COLO668 (cell line): ENCODE data around the gene ERN1.
"Not testable (repeated sequence)": the region's sequence is repeated elsewhere in the genome, so short reads cannot be mapped to it uniquely, and the experiment has no call there.

Source experiments
- DNase-seq: peaks from one replicate; lab custom pipeline; 2025; ENCODE audit not compliant: unreplicated experiment; lab: John Stamatoyannopoulos, UW

The ERN1 gene

DNA sequence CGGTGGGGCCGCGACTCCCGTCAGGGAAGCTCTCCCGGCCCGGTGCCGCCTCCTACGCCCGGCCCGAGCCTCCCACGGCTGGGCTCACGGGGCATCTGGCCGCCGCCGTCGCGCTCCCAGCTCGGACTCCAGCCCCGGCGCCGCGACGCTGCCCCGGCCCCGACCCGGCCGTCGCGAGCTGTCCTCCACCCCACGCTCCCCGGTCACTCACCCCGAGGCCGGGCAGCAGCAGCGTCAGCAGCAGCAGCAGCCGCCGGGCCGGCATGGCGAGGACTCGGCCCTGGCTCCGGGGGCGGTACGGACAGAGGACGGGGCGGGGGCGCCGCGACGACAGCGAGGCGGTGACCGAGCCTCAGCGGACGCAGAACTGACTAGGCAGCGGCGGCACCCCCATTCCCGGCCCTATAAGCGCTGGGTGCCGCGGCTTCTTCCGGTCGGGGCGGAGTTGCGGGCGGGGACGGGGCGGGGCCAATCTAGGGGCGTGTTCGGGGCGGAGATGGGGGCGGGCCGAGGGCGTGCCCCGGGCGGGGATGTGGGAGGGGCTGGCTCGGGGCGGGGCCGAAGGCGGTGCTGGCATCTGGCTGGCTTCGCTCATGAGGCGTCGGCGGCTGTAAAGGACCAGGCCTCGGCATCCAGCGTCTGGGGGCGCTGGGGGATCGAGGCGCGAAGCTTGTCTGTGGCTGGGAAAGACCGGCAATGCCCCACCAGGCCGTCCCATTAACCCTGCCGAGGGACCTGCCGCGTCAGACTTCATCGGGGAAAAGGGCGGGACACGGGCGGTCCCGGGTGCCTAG, at the start of gene ERN1:
TSS of gene ERN1 (minus strand) at position 380 of the 794 bp plus-strand sequence. CDS start at position 265, 115 bp downstream.
- DNase-seq = peak; percentile 82

DNA sequence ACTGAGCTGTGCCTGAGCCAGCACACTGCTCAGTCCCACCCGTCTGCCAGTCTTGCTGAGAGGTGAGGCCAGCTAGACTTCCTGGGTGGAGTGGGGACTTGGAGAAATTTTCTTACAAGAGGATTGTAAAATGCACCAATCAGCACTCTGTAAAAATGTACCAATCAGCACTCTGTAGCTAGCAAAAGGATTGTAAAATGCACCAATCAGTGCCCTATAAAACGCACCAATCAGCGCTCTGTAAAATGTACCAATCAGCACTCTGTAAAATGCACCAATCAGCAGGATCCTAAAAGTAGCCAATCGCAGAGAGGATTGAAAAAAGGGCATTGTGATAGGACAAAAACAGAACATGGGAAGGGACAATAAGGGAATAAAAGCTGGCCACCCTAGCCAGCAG, 49.1 kb upstream of the ERN1 start:
- not testable (repeated sequence) for DNase-seq

DNA sequence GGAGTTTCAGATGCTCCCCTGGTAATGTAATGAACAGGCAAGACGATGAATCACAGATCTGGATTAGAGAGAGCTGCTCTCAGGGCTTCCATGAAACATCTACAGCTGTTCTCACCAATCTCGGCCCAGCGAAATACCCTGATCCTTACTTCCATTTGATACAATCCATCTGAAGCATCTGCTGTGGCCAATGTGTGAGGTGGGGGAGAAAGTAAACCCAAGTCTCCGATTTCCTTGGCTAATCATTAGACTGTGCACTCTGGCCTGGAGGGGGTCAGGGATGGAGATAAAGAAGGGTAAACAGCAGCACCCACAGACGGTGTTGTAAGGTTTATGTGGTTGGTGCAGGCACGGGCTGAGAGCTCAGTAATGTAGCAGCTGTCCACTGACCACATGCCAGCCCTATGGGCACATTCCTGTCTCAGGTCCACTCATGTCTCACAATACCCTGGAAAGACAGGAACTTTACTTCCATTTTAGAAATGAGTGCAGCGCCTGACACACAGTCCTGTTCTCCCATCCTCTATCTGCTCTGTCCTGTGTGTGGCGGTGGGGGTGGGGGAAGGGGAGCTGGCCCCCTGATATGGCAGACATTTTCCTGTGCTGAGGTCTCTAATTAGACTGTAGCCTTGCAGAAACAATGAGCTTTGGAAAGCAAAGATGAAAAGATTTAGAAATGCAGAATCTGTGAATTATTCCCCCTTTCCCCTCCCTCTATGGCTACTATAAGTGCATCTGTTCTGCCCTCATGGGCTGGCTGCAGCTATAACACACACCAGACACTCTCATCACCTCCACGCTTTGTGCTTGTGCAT, 48.3 kb upstream of the ERN1 start:
- DNase-seq = no peak

DNA sequence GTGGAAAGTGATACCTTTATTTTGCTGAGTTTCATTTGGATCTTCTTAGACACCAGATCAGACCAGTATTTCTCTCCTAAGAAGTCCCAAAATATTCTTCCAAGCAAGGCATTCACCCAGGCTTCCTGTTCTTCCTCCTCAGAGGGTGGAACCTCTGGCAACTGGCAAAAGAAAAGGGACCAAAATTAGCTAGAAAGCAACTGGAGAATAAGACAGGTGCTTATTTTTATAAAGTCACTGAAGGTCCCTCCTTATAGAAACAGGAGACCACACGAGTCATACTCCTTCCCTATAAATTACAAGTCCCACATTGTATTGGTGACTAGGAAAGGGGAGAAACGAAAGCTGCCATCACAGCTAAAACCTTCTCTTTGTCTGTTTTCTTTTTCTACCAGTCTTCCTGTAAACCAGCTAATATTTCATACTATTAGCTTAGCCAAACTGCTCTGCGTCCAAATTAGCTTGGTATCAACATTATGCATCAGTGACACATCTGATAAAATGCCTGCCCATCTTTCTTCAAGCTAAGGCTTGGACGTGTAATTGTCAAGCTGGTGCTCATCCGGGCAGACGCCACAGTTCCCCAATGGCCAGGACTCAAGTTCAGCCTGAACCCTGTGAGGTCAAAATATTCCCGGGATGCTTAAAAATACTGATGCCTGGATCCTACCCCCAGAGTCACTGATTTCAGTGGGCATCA, 47.5 kb upstream of the ERN1 start:
- no peak for DNase-seq

DNA sequence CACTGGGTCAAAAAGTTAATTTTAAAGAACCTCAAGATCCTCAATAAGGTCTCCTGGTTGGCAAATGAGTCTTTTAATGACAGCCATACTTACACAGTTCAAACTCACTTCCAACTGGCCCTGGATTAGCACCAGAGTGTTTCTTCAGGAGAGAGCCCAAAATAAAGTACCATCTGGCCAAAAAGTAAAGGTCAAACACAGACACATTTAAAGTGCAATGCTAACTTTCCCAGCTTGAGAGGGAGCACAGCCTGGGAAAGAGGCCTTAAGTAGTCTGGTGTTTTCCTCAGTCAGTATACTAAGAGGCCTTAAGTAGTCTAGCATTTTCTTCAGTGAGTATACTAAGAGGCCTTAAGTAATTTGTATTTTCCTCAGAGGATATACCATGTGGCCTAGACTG, 46.6 kb upstream of the ERN1 start:
- DNase-seq = no peak

DNA sequence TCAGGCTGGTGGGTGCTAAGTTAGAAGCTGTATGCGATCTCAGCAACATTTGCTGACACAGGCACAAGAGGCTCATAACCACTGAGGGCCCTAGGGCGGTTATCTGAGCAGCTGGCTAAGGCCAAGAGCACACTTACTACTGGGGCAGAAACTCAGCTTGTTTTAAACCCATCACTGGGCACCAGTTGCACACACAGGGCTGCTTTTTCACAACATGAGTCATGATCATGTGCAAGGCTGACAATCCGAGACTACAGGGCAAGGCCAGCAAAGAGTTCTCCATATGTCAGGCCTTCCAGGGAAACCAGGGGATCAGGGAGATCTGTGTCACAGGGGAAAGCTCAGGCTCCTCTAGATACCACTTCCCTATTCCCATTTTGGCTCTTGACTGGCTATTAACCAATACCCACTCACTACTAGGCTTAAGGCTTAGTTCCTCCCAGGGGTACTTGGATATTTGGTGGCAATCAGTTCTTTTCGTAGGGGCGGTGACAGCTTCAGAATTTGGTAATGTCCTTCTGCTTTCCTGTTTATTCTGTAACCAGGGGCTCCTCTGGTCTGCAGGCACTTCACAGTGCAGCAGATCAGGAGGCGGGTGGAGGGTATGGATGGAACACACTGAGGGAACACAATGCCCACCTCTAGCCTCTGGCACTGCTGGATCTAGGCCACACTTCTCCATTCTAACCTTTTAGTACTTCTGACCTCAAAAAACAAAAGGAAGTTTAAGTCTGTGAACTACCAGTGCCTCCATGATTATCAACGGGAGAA, 44.9 kb upstream of the ERN1 start:
- DNase-seq = no peak

DNA sequence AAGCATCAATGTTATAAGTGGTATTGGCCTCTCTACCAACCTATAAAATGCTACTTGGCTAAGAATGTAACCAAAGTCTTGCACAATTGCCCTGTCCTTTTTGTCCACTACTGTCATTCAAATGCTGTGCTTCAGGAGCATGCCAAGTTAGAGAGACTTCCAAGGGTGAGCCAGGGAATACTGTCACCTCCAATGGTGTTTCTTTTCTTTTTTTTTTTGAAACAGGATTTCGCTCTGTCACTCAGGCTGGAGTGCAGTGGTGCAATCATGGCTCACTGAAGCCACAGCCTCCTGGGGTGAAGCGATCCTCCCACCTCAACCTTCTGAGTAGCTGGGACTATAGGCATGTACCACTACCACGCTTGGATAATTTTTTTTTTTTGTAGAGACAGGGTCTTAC, 43.7 kb upstream of the ERN1 start:
- no peak for DNase-seq

DNA sequence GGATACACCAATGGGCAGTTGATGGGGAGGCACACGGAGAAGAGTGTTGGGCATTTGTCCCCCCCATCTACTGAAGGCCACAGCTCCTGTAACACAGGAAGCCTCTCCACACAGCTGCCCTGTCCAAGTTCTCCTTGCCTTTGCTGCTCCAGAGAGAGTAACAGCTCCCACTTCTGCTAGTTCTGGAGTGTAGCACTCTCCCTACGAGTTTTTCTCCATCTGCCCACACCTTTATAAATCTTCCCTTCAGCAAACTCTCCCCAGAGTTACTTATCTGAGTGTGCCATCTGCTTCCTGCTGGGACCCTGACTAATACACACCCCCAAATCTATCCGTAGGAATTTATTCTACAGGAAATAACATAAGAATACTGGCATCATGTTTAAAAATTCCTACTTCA, 42.6 kb upstream of the ERN1 start:
- no peak for DNase-seq

DNA sequence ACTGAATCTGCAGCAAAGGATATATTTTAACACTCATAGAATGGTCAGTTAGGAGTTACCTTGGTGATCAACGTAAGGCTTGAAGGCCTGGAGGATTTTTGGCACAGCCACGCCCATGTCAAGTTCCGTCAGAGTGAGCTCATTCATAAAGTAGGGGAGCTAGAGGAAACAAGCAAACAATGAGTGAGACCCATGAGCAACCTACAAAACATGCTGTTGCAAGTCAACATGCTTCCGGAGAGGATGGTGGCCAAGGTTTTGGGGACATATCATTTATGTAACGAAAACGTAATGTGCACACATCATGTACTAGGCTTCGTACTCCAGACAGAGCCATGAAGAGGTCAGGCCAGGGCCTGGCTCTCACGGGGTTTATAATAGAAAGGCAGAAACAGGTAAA, 41.1 kb upstream of the ERN1 start:
- DNase-seq = no peak

DNA sequence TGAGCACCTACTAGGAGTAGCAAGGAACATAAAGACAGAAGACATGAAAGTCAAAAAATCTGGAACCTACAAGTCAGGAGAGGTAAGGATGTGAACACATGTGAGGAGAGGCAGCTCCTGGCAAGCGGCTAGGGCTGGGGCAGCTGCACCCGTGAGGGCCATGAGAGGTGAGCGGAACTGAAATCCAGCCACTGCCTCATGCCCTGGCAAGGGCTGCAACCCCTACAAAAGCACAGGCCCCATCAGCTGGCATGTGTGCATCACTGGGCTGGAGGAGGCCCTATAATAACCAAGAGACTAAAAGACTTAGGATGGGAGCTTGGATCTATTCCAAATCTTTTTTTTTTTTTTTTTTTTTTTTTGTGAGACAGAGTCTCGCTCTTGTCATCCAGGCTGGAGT, 40.3 kb upstream of the ERN1 start:
- DNase-seq = no peak

DNA sequence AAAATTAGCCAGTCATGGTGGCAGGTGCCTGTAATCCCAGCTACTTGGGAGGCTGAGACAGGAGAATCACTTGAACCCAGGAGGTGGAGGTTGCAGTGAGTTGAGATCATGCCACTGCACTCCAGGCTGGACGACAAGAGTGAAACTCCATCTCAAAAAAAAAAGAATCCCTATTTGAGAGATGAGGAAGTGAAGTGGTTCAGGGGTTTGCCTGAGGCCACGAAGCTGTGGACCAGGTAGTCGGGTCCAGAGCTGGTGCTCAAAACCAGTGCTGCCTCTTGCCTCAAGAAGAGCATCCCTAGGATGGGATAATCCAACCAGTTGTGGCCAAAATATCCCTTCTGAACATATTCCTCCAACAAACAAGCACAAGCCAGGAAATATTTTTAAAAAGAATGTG, 37.7 kb upstream of the ERN1 start:
- DNase-seq = not testable (repeated sequence)

DNA sequence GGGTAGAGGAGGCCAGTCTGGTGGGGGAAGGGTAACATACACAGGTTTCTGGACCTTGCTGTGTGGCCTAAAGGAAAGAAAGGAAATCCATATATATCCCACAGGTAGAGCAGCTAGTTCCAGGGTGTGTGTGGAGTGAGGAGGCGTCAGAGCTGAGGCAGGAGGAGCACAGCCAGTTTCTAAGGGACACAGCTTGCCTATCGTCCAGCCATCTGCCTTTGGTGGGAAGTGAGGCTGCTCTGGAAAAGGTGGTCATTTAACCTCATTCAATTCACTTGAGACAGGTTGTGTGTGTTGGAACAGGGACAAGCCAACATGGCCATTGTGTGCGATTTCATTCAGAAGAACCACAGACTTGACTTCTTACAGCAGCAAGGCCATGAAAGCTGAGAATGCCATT, 36.9 kb upstream of the ERN1 start:
- no peak for DNase-seq

DNA sequence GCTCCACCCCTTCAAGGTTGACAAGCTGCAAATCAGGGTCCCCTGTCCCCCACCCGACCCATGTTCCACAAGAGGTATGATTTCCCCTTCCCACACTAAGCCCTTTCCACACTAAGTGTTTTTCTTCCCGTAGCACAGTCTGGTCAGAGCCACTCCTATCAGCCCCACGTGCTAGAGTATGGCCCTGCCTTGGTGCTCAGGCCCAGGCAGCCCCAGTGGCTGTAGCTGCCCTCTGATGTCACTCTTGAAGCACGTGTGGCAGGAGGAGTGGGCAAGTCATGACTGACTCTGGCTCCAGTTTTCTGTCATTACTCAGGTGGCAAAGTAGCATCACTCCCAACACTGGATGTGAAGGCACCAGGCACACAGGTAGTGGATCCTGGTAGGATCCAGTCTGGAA, 35.4 kb upstream of the ERN1 start:
- no peak for DNase-seq

DNA sequence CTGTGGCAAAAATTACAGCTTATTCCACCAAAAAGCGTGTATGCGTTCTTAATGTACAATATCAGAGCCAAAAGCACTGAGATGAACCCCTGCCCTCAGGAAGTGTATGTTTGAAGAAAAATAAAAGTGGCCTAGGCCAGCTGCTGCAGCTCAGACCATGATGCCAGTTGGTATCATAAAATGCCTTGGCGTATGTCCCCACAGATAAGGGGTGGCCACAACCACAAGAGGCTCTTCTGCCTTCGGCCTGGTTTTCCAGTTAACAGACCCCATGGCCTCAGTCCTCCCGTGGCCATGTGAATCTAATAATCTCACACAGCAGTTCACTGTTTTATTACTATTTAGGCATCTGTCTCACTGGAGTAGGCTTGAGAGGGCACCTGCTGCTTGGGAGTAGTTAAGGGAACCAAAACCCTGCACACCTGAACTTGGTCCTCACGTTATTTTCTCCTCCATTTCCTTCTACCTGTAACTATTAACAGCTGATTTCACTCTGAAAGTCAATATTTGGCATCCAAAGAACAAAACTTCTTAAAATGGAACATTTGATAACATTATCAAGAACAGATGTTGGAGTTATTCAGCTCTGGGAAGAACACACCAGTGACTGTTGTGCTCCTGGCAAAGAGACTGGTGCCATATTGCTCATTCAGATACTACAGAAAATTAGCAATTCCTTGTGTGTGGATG, 34.8 kb upstream of the ERN1 start:
- no peak for DNase-seq

DNA sequence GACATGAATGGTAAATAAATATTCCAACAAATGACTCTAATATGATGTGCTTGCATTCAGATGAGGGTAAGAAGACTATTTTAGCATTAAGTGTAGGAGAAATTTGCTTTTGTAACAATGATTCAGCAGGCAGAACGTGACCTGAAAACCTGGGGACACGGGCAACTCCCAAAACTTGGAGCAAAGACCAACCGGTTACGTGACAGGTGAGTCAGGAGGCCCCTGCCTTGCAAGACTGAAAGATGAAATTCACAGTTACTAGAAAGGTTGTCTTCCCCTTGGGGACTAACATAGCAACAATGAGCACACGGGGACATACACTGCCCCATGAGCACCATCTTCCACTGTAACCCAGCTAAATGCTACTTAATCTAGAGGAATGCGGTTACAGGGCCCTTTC, 33.5 kb upstream of the ERN1 start:
- no peak for DNase-seq

DNA sequence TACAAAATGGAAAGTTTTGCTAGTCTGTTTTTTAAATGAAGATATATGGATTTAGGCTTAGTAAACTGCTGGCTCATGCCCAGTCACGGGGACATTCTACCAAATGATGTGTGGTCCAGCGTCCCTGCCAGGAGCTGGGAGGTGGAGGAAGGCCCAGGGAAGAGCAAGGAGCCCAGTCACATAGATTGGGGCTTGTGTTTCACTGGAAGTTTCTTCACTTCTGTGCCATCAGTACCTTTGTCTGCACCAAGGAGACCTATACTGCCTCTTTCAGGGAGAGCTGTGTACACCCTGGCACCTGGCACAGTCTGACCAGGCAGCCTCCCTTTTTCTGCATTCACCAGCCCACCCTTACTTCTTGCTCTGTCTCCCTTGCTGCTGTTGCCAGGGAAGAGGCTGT, 32.6 kb upstream of the ERN1 start:
- DNase-seq = no peak

DNA sequence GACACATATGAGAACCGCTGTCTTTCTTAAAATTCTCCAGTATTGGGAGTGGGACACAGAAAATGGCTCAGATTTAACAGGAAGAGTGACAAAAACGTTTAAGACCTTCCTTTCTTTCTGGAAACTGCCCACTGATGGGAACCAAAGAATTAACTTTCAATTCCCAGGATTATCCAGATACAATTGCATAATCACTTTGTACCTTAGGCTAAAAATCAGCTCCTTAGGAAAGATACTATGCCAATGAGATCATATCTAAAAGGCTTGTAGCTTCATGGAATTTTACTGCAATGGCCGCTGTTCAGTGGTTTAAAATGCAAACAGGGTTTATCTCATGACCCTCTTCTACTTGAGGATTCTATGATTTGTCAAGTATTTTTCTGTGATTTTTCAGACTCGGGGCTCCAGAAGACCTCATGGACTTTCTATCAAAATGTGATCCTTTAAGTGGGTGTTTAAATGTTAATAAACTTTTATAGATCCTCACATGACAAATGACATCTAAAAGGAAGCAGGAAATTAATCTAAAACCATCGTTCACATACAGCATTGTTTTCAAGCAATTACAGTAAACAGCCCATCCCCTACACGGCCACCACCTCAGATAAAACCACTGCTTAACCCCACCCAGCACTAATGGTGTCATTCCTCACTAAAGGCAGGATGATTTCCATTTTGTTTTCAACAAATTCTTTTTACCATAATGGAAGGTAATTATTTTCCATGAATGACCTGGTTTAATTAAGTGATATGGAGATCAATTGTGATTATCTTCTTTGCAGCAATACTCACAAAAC, 31.6 kb upstream of the ERN1 start:
- DNase-seq = no peak

DNA sequence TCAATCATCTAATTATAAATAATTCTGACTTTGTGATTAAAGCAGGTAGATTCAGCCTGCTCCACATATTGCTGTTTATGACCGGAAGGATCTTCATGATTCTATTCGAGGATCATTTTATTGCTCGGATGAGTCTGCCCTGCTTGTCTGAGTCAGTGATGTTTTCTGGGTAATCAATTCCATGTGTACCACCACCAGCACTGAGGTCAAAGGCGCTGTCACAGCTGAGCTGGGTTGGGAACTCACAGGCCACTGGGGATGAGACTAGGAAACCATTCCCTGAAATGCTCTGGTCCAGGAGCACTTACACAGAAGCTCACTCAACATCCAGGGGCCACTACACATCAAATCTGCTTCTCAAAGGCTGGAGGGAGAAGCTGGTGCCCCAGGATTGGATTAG, 30.4 kb upstream of the ERN1 start:
- no peak for DNase-seq

DNA sequence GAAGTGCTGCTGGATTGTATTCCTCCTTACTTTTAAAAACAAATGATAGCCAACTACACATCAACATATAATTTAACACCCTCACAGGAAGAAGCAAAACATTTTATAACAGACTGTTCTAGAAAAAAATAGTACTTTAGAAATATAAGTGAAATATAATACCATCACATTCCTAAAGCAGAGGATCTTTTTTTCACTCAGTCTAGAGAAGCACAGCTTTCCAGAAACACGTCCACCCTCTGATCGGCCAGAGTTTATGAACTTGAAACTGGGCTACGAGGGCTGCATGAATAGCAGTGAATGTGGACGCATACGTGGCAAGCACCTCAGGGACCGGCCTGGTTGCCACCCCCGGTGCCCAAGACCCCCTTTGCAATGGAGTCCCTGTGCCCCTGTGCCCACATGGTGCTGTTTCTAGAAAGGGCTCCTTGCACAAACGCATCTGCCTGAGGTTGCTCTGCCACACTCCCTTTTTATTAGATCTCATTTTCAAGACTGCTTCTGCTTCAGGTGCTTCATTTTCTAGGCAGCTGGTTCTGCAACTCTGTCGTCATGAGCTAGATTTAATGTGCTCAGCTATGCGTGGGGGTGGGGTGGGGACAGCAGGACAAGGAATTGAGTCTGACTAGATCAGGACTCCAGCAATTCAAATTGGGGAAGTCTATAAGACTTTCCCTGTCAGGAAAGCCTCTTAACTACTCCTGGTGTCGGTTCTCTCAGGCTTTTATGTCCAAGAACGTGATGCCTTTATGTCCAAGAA, 29.1 kb upstream of the ERN1 start:
- DNase-seq = no peak
